SHP77 treated with DMSO at 0.1 percent for 48 hours (cell line): Measurements from ENCODE around the gene P2RX6.
A peak's percentile ranks its signal among the peaks of the same experiment; 100 is the strongest.
"Not testable (repeated sequence)": the region's sequence is repeated elsewhere in the genome, so short reads cannot be mapped to it uniquely, and the experiment has no call there.

Experiments used
- DNase-seq: peaks from one replicate; lab custom pipeline; 2025; lab: John Stamatoyannopoulos, UW

P2RX6 gene

GRCh38 chr22:21031545-21032036 lies 16.6 kb downstream of the P2RX6 start:
- no peak for DNase-seq

DNA sequence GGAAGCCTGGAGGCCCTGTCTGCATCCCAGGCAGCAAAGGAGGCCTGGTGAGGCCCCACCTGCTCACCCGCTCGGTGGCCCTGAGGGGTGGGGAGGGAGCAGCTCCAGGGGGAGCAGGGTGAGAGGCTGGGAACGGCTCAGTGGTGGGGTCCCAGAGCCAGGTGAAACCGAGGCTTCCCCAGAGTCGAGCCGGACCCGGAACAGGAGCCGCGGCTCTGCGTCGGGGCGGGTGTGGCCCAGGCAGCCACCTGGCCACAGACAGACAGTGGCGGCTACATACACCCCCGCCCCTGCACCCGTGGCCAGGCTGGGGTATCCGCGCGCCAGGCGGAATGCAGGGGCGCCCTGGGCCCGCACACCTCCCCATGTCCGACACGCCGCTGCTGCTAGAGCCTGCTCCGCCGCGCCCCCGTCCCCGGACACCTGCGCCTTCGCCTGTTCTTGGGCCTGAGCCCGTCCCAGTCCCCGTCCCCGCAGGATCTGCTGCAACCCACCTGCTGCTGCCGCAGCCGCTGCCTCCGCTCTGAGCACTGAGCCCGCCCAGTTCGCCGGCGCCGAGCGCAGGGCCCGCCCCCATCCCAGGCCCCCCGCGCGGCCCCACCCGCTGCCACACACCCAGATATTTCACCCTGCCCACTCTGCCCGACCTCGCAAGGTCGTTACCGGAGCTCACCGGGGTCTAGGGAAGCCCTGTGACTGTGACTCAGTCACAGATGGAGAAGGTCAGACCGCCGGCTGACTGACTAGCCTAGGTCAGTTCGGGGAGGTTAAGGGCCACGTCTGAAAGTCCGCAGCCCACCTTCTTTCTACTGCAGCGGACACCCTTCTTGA lies 17.3 kb downstream of the P2RX6 start, which contains the start of gene SLC7A4:
Gene SLC7A4, minus strand, starts transcription at position 525 of the 831 bp plus-strand sequence. CDS start 749 bp downstream, outside the sequence.
- no peak for DNase-seq

DNA sequence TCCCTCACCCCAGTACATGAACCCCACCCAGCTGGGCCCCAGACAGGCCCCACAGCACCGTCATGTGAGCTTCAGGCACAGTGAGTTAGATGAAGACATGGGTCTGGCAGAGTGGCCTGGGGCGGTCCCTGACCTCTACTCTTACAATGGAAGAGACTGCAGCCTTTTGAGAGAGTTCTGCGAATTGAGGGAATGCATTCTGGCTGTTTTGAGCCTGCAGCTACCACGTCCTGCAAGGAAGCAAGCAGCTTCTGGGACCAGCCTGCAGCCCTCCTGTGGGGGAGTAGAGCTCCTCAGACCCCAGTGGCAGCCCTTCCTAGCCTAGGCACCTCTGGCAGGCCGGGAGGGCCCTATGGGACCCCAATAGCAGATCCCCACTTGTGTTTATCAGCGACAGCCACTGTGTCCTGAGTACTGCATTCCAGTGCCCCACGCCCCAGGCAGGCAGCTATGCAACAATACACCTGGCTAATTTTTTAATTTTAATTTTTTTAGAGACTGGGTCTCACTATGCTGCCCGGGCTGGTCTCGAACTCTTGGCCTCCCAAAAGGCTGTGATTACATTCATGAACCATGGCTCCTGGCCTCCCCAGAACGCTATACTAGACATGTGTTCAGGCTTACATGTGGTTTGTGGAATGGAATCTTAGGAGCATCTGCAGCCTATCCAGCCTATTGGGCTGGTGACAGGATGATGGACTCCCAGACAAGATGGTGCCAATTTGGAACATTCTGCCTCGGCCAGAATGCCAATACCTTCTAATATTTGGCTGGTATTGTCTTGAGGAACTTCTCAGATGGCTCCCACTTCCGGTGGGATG lies 18.1 kb downstream of the P2RX6 start:
- DNase-seq: no peak

DNA sequence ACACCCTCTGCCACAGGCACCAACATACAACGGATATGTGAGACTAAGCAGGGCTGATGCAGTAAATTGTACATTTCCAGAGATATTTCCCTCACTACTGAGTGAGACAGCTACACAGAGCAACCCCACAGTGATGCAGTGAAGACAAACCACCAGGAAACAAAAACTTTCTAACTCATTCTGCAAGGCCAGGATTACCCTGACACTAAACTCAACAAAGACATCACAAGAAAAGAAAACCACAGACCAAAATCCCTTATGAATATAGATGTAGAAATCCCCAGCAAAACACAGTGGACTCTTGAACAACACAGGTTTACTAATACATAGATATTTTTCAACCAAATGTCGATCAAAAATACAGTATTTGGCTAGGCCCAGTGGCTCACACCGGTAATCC lies 18.9 kb downstream of the P2RX6 start:
- no peak for DNase-seq

GRCh38 chr22:21034989-21035388 lies 20.0 kb downstream of the P2RX6 start:
- DNase-seq: no peak

GRCh38 chr22:21038405-21038804 lies 23.4 kb downstream of the P2RX6 start:
- no peak for DNase-seq

GRCh38 chr22:21039158-21039557 lies 24.2 kb downstream of the P2RX6 start:
- not testable (repeated sequence) for DNase-seq

DNA sequence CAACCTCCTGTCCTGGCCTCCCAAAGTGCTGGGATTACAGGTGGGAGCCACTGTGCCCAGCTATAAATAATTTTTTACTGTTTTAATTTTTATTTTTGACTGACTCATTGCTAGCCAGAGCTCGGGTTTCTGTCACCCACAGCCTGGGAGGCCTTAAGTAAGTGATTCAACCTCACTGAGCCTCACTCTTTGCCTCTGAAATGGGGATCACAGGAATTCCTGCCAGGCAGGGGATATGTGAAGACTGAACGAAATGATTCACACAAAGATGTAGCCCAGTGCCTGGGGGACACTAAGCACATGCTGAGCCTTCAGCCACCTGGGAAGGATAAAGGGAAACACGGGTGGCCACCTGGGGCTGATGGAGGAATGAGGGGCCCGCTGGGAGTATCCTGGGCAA lies 27.0 kb downstream of the P2RX6 start:
- no peak for DNase-seq

GRCh38 chr22:21042978-21043859 lies 28.3 kb downstream of the P2RX6 start:
- no peak for DNase-seq

GRCh38 chr22:21043860-21044535 lies 29.0 kb downstream of the P2RX6 start:
- no peak for DNase-seq

- no peak for DNase-seq
Observed at GRCh38 chr22:21044931-21045584, 30.1 kb downstream of the P2RX6 start.

DNA sequence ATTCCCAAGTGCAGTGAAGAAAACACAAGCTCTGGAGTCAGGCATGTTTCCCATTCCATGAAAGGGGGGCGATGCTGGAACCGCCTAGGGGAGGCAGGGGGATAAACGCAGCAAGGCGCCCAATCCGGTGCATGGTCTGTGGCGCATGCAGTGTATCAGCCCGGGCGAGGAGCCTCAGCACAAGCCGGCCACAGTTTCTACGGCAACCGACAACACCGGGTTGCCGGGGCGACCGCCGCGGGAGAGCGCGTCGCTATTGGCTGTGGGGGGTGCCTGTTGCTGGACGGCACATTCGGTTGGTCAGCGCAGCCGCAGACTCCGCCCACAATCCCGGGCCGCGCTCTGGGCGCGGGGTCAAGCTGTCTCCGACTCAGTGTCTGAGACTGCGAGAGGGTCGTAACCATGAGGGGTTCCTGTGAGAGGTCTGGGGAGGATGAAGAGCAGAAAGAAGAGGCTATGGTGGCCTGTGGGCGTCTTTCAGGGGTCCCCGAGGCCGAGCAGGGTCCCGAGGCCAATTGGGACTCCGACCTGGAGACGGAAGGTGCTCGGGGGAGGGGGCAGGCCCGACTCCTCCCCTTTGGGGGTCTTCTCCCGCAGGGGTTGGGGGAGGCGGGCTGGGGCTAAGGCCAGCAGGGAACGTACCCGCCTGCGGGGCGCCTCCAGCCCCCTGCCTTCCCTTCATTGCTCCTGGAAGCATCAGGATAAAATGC lies 30.8 kb downstream of the P2RX6 start, which contains the start of gene LRRC74B:
Gene LRRC74B, plus strand, starts transcription at position 362 of the 710 bp plus-strand sequence. Its CDS starts 41 bp downstream, at position 403.
- peak; percentile 83 for DNase-seq

- DNase-seq: no peak
Observed at GRCh38 chr22:21047035-21047661, 32.2 kb downstream of the P2RX6 start.

- DNase-seq: peak; percentile 40
Observed at GRCh38 chr22:21047730-21048129, 32.8 kb downstream of the P2RX6 start.

DNA sequence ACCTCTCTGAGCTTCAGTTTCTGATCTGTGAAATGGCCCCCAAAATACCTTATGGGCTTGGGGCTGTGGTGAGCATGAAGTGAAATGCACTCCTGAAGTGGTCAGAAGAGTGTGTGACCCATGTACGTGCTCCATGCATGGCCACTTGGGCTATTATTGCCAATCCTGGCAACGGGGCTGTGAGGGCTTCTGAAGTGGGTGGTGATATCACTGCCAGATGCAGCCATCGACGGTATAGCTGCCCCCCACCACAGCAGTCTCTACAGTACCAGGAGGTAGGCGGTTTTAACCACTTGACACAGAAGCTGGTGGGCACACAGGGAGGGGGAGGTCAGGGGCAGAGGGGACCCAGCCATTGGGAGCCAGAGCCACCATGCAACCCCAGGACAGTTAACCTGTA lies 33.5 kb downstream of the P2RX6 start:
- DNase-seq: not testable (repeated sequence)

- not testable (repeated sequence) for DNase-seq
Observed at GRCh38 chr22:21048965-21049364, 34.0 kb downstream of the P2RX6 start.

GRCh38 chr22:21051145-21051830 lies 36.3 kb downstream of the P2RX6 start:
- no peak for DNase-seq

GRCh38 chr22:21051831-21052400 lies 37.0 kb downstream of the P2RX6 start:
- no peak for DNase-seq
